H1 (cell line): ENCODE results near the gene UNC93A. TPM values are rescaled to one million over a fixed set of nuclear protein-coding genes. Genes with fewer than 3 reads are reported as not detected.

Source experiments
- CTCF ChIA-PET: fragments of 300-600 bp; sonication (Branson Sonifier 250); formaldehyde crosslinking; loops from one replicate; lab custom pipeline; 2021; ENCODE audit not compliant: partially characterized antibody; lab: Charles Lee
- POLR2A ChIA-PET: fragments of 300-600 bp; sonication (Branson Sonifier 250); formaldehyde crosslinking; loops from one replicate; lab custom pipeline; 2021; ENCODE audit warnings: inconsistent platforms; ENCODE audit not compliant: partially characterized antibody; lab: Charles Lee
- DNase-seq, 2 experiments: peaks; one replicate each; pipeline versions ENCODE4 v3.0.0 to v3.0.0-alpha.2; 2010 to 2022; ENCODE audit warnings: low spot score in 2 of 2, low read depth in 1 of 2, mixed read lengths in 1 of 2
- FAIRE-seq: peaks from 2 replicates; lab custom pipeline; 2011; peaks lifted over from hg19 to GRCh38; lab: Jason Lieb, UNC
- H2AFZ ChIP-seq: 2 replicates; pipeline ENCODE4 v1.8.1; 2012; ENCODE audit warnings: low read length, inconsistent platforms
- H2AK5ac ChIP-seq: 2 replicates; pipeline ENCODE4 v1.6.1; 2013; ENCODE audit warnings: low read depth, low read length
- H2BK120ac ChIP-seq: replicated peaks from 2 replicates; pipeline ENCODE3; 2013; ENCODE audit warnings: low read depth, low read length, inconsistent platforms
- H2BK12ac ChIP-seq: 2 replicates; pipeline ENCODE4 v1.6.1; 2013; ENCODE audit warnings: low read depth, low read length
- H2BK15ac ChIP-seq: 2 replicates; pipeline ENCODE4 v1.6.1; 2013; ENCODE audit warnings: low read length
- H2BK20ac ChIP-seq: 2 replicates; pipeline ENCODE4 v1.6.1; 2013; ENCODE audit warnings: low read length
- H2BK5ac ChIP-seq: 2 replicates; pipeline ENCODE4 v1.6.1; 2013; ENCODE audit warnings: low read depth, low read length
- H3K14ac ChIP-seq: 2 replicates; pipeline ENCODE4 v1.6.1; 2013; ENCODE audit warnings: inconsistent platforms; ENCODE audit not compliant: insufficient read length
- H3K18ac ChIP-seq: 2 replicates; pipeline ENCODE4 v1.6.1; 2013; ENCODE audit warnings: low read length; ENCODE audit errors: extremely low read depth
- H3K23ac ChIP-seq: 2 replicates; pipeline ENCODE4 v1.6.1; 2013; ENCODE audit warnings: inconsistent platforms; ENCODE audit not compliant: insufficient read length
- H3K23me2 ChIP-seq: 2 replicates; pipeline ENCODE4 v1.6.1; 2013; ENCODE audit warnings: low read depth, low read length
- H3K27ac ChIP-seq: 2 replicates; pipeline ENCODE4 v1.6.1; 2011; ENCODE audit warnings: low read depth, low read length, inconsistent platforms
- H3K27me3 ChIP-seq, 4 experiments: replicated peaks in 1 of 4; 1 replicate in 1 of 4; 2 replicates in 3 of 4; pipeline versions ENCODE4 v1.6.1 to v1.8.1; 2011 to 2013; ENCODE audit warnings: low read length in 3 of 4, mild to moderate bottlenecking in 3 of 4, inconsistent platforms in 2 of 4, mixed read lengths in 2 of 4, moderate library complexity in 1 of 4; ENCODE audit not compliant: control insufficient read depth in 3 of 4, insufficient read depth in 3 of 4; ENCODE audit errors: extremely low read depth in 1 of 4
- H3K36me3 ChIP-seq, 4 experiments: 2 replicates each; pipeline versions ENCODE4 v1.6.1 to v1.8.1; 2011 to 2013; ENCODE audit warnings: mild to moderate bottlenecking in 4 of 4, low read length in 3 of 4, moderate library complexity in 2 of 4, control low read depth in 1 of 4, inconsistent platforms in 1 of 4; ENCODE audit not compliant: insufficient read depth in 4 of 4, control insufficient read depth in 2 of 4
- H3K4ac ChIP-seq: replicated peaks from 2 replicates; pipeline ENCODE3; 2013; ENCODE audit warnings: low read length, low read depth, mixed read lengths, inconsistent platforms; ENCODE audit not compliant: insufficient read length
- H3K4me1 ChIP-seq, 4 experiments: replicated peaks in 1 of 4; 1 replicate in 1 of 4; 2 replicates in 3 of 4; pipeline versions ENCODE4 v1.6.1 to v1.8.1; 2011 to 2013; ENCODE audit warnings: low read length in 3 of 4, inconsistent platforms in 2 of 4, mixed read lengths in 1 of 4; ENCODE audit not compliant: insufficient read depth in 4 of 4, control insufficient read depth in 3 of 4
- H3K4me2 ChIP-seq, 2 experiments: 2 replicates each; pipeline versions ENCODE4 v1.6.1 to v1.8.1; 2011 to 2013; ENCODE audit warnings: low read depth in 2 of 2, low read length in 2 of 2, control low read depth in 1 of 2, inconsistent platforms in 1 of 2, mild to moderate bottlenecking in 1 of 2; ENCODE audit not compliant: insufficient read depth in 1 of 2
- H3K4me3 ChIP-seq, 4 experiments: fragments of 200-600, 300-600 bp in 1 of 4; sonication (generic), shearing (Covaris generic), sonication (Bioruptor Twin) in 1 of 4; 2 replicates each; pipeline versions ENCODE4 v1.5.1 to v1.8.1; 2011 to 2016; ENCODE audit warnings: low read length in 4 of 4, low read depth in 3 of 4, control low read depth in 2 of 4, inconsistent platforms in 2 of 4, mild to moderate bottlenecking in 2 of 4, mixed read lengths in 1 of 4, moderate library complexity in 1 of 4; ENCODE audit not compliant: insufficient read depth in 2 of 4; ENCODE audit errors: extremely low read depth in 1 of 4
- H3K56ac ChIP-seq: replicated peaks from 2 replicates; pipeline ENCODE3; 2013; ENCODE audit warnings: low read depth, mild to moderate bottlenecking, mixed read lengths, low read length, inconsistent platforms; ENCODE audit not compliant: insufficient read length
- H3K79me1 ChIP-seq: 2 replicates; pipeline ENCODE4 v1.6.1; 2013; ENCODE audit warnings: low read depth, low read length, control low read depth
- H3K79me2 ChIP-seq, 2 experiments: 2 replicates each; pipeline versions ENCODE4 v1.6.1 to v1.8.1; 2012 to 2013; ENCODE audit warnings: low read length in 2 of 2, mild to moderate bottlenecking in 2 of 2, inconsistent platforms in 1 of 2; ENCODE audit not compliant: insufficient read depth in 2 of 2, control insufficient read depth in 1 of 2
- H3K9ac ChIP-seq, 4 experiments: replicated peaks in 1 of 4; 1 replicate in 1 of 4; 2 replicates in 3 of 4; pipeline versions ENCODE4 v1.6.1 to v1.8.1; 2011 to 2013; ENCODE audit warnings: low read depth in 3 of 4, low read length in 3 of 4, control low read depth in 2 of 4, mild to moderate bottlenecking in 2 of 4, moderate library complexity in 2 of 4, inconsistent platforms in 1 of 4; ENCODE audit errors: extremely low read depth in 1 of 4
- H3K9me3 ChIP-seq, 2 experiments: 2 replicates each; pipeline versions ENCODE4 v1.6.1 to v1.8.1; 2012 to 2013; ENCODE audit warnings: mild to moderate bottlenecking in 2 of 2, moderate library complexity in 2 of 2, control low read depth in 1 of 2, inconsistent platforms in 1 of 2, low read depth in 1 of 2, low read length in 1 of 2, mixed read lengths in 1 of 2; ENCODE audit not compliant: insufficient read depth in 2 of 2
- H4K20me1 ChIP-seq, 2 experiments: replicated peaks in 1 of 2; 2 replicates each; pipeline versions ENCODE3 to v1.8.1; 2011 to 2013; ENCODE audit warnings: inconsistent platforms in 2 of 2, low read length in 2 of 2, mild to moderate bottlenecking in 1 of 2; ENCODE audit not compliant: insufficient read depth in 2 of 2, control insufficient read depth in 1 of 2
- H4K5ac ChIP-seq: 2 replicates; pipeline ENCODE4 v1.6.1; 2013; ENCODE audit warnings: low read length, low read depth, mixed read lengths, inconsistent platforms; ENCODE audit not compliant: insufficient read length
- H4K8ac ChIP-seq: 2 replicates; pipeline ENCODE4 v1.8.0; 2013; ENCODE audit warnings: mild to moderate bottlenecking, moderate library complexity, low read length, inconsistent platforms; ENCODE audit not compliant: insufficient read depth; ENCODE audit errors: extremely low read depth
- H4K91ac ChIP-seq: replicated peaks from 2 replicates; pipeline ENCODE3; 2013; ENCODE audit warnings: low read length, mixed read lengths, inconsistent platforms; ENCODE audit not compliant: insufficient read length
- CBX5 ChIP-seq: fragments of 300-800, 300-1000 bp; sonication (generic); IDR thresholded peaks from 2 replicates; pipeline ENCODE4 v1.7.1; 2016; ENCODE audit warnings: antibody characterized with exemption, low read length, low read depth
- RAD21 ChIP-seq, 2 experiments: IDR thresholded peaks in 1 of 2; conservative IDR thresholded peaks in 1 of 2; 2 replicates each; pipeline ENCODE4 v1.6.1; 2011; ENCODE audit warnings: low read depth in 2 of 2, low read length in 2 of 2, improper control_type of control experiment in 1 of 2, inconsistent platforms in 1 of 2, mild to moderate bottlenecking in 1 of 2, moderate library complexity in 1 of 2
- WGBS, 2 experiments: shearing (Covaris generic) in 1 of 2; methylation state at CpG; one replicate each; pipeline versions ENCODE4 v1.1.6 to v1.1.7; 2013 to 2015; ENCODE audit warnings: low lambda C conversion rate in 2 of 2, mixed read lengths in 2 of 2, inconsistent platforms in 1 of 2, low coverage in 1 of 2, missing lambda C conversion rate in 1 of 2; ENCODE audit not compliant: insufficient replicate concordance in 2 of 2, insufficient coverage in 1 of 2, insufficient read length in 1 of 2; ENCODE audit errors: extremely low coverage in 1 of 2, missing lambda C conversion rate in 1 of 2; 5-methylcytosine and 5-hydroxymethylcytosine counted together
- polyA plus RNA-seq, 7 experiments: library from polyadenylated mRNA; depleted of rRNA in 3 of 7; stranded (reverse) in 5 of 7; unstranded in 2 of 7; fragments of >200 nt in 5 of 7; fragments of 200-250 nt in 2 of 7; gene quantifications; 1 replicate in 5 of 7; 2 replicates in 1 of 7; 4 replicates in 1 of 7; pipeline versions ENCODE4 v1.2.1 to v1.2.3, GENCODE V29; 2011 to 2013; ENCODE audit warnings: missing spikeins in 2 of 7, mixed read lengths in 2 of 7
- total RNA-seq: library from RNA; stranded (reverse); fragmentation: NEBNext Ultra II Directional; extraction: Animal tissue kit (Norgen Biotek cat#: 25700); gene quantifications from 2 replicates; pipeline ENCODE4 v1.2.1, GENCODE V29; 2021
- TF ChIP-seq, protein P1 (sequence below): IDR thresholded peaks from 2 replicates; pipeline ENCODE4 v1.6.1; 2012; ENCODE audit warnings: inconsistent platforms
- TF ChIP-seq, protein P2 (sequence below): IDR thresholded peaks from 2 replicates; pipeline ENCODE4 v1.6.1; 2012; ENCODE audit warnings: inconsistent platforms
- TF ChIP-seq, protein P3 (sequence below), 3 experiments: IDR thresholded peaks; 1 replicate in 2 of 3; 2 replicates in 1 of 3; pipeline versions ENCODE4 v1.5.1 to v1.6.1; 2011; ENCODE audit warnings: low read length in 3 of 3, mild to moderate bottlenecking in 3 of 3, inconsistent platforms in 2 of 3, low read depth in 1 of 3, moderate library complexity in 1 of 3; ENCODE audit not compliant: insufficient read depth in 1 of 3; ENCODE audit errors: control extremely low read depth in 1 of 3

Gene UNC93A
- total and polyA plus RNA-seq, 2 of the 8 experiments (the other 6 are each of a cell fraction or from before 2014, with no cell fraction given) = 0.39 TPM; not detected in 1

DNA sequence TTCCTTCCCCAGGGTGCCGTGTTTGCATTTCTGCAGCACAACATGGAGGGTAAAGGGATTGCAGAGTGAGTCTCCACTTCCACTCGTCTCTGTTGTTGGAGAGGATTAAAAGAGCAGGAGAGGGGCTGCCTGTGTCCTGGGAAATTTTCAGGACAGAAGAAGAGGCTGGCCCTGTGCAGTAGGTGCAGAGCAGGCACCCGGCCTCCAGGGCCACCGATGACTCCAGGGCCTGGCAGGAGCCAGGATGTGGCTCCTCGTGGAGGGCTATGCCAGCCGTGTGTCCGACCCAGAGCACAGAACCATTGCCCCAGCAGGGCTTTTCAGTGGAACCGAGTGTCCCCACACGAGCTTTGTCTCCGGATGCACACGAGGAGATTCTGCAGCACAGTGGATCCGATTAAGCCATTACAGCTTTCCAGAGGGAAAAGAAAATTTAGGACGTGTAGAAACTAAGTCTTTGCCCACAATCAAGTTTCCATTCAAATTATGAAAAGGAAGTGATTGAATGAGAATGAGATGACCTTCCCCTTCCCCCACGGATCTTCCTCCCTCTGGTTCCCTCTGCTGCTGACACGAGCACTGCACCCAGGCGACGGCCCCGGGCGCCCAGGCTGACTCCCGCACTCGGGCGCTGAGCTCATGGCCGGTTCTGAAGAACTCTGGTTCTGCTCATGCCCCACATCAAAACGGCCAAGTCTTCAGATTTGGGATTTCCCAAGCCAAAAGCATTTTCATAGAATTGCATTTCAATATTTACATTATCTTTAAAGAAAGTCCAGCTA is 43.1 kb upstream of the UNC93A start:
- H3K9ac ChIP-seq = no peak overlapping the region
- peak overlapping the region; percentile 71 for H2BK120ac ChIP-seq
- H3K14ac ChIP-seq = no peak overlapping the region
- H2BK12ac ChIP-seq = peak overlapping the region; percentile 92; the same call in 1 of the 2 replicates
- DNase-seq = no peak
- peak overlapping the region in 1 of 2 experiments; percentile 21; a peak in 1 of 4 replicates for H3K4me2 ChIP-seq
- H3K79me1 ChIP-seq = peaks cover 3% of the 10 kb centered on the region; the same call in 1 of the 2 replicates
- TF ChIP-seq, protein P1, sequence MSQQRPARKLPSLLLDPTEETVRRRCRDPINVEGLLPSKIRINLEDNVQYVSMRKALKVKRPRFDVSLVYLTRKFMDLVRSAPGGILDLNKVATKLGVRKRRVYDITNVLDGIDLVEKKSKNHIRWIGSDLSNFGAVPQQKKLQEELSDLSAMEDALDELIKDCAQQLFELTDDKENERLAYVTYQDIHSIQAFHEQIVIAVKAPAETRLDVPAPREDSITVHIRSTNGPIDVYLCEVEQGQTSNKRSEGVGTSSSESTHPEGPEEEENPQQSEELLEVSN = peak; percentile 44; the same call in 1 of the 2 replicates
- no peak for TF ChIP-seq CBX5
- TF ChIP-seq, protein P2, sequence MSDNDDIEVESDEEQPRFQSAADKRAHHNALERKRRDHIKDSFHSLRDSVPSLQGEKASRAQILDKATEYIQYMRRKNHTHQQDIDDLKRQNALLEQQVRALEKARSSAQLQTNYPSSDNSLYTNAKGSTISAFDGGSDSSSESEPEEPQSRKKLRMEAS = peak; percentile 54
- TF ChIP-seq RAD21 (IDR thresholded peaks at IDR 0.05 in 1 of 2, conservative IDR thresholded peaks at IDR 0.05 in 1 of 2; ENCODE audit: low read depth in 2 of 2, low read length in 2 of 2) = peak; percentile 17 to 39; a peak in 2 of 4 replicates
- TF ChIP-seq, protein P3, sequence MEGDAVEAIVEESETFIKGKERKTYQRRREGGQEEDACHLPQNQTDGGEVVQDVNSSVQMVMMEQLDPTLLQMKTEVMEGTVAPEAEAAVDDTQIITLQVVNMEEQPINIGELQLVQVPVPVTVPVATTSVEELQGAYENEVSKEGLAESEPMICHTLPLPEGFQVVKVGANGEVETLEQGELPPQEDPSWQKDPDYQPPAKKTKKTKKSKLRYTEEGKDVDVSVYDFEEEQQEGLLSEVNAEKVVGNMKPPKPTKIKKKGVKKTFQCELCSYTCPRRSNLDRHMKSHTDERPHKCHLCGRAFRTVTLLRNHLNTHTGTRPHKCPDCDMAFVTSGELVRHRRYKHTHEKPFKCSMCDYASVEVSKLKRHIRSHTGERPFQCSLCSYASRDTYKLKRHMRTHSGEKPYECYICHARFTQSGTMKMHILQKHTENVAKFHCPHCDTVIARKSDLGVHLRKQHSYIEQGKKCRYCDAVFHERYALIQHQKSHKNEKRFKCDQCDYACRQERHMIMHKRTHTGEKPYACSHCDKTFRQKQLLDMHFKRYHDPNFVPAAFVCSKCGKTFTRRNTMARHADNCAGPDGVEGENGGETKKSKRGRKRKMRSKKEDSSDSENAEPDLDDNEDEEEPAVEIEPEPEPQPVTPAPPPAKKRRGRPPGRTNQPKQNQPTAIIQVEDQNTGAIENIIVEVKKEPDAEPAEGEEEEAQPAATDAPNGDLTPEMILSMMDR (IDR thresholded peaks at IDR 0.05; ENCODE audit: control extremely low read depth in 1 of 3, insufficient read depth in 1 of 3, low read depth in 1 of 3, low read length in 3 of 3) = peak; percentile 20 to 55 (median 26)
- H3K27me3 ChIP-seq = no peaks in the 10 kb centered on the region
- peak overlapping the region; percentile 83 for H3K18ac ChIP-seq
- no peak overlapping the region for H4K5ac ChIP-seq
- H3K36me3 ChIP-seq = peaks cover 0 to 7% (median 0%) of the 10 kb centered on the region in 4 experiments; a peak in 4 of 8 replicates
- peak overlapping the region; percentile 58 for H4K91ac ChIP-seq
- H3K23me2 ChIP-seq = peaks cover 4% of the 10 kb centered on the region
- 0 out of 2 replicates have a peak overlapping the region, but pooled peaks have one; percentile 46 for H2BK15ac ChIP-seq
- no peak overlapping the region for H2AFZ ChIP-seq
- H2BK20ac ChIP-seq = peak overlapping the region; percentile 80; the same call in 1 of the 2 replicates
- no peak overlapping the region for H3K56ac ChIP-seq
- H4K8ac ChIP-seq = peak overlapping the region; percentile 40; the same call in 1 of the 2 replicates
- no peaks in the 10 kb centered on the region for H4K20me1 ChIP-seq
- WGBS, 2 experiments = 75% methylated on average over 22 of the region's 24 CpGs; no CpG with 5 or more reads in 1 of the 2 experiments
- peak overlapping the region; percentile 95; the same call in 1 of the 2 replicates for H2AK5ac ChIP-seq
- no peak overlapping the region for H3K4me3 ChIP-seq
- H3K4me1 ChIP-seq = peaks cover 13 to 46% (median 31%) of the 10 kb centered on the region in 4 experiments
- ChIA-PET CTCF (interaction anchor here (0.7 to 3.6 kb wide), 21 partner anchors 7 to 85 kb away, joined by 3 to 28 read pairs (median 4); no protein-coding TSS in a partner anchor), POLR2A (interaction anchor here (0.6 to 1.9 kb wide), 4 partner anchors 9 to 28 kb away, joined by 3 to 5 read pairs (median 4); no protein-coding TSS in a partner anchor)
- peaks cover 0 to 3% of the 10 kb centered on the region in 2 experiments; a peak in 1 of 4 replicates for H3K79me2 ChIP-seq
- H3K9me3 ChIP-seq = no peaks in the 10 kb centered on the region
- FAIRE-seq = peak; percentile 71
- H3K23ac ChIP-seq = no peak overlapping the region
- peak overlapping the region; percentile 91; the same call in 1 of the 2 replicates for H2BK5ac ChIP-seq
- H3K4ac ChIP-seq = no peak overlapping the region
- no peak overlapping the region for H3K27ac ChIP-seq
